Measurements from ENCODE around the gene ATP6V1G1. TPM values are rescaled to one million over a fixed set of nuclear protein-coding genes. Genes with fewer than 3 reads are reported as not detected.
"Not testable (repeated sequence)": the region's sequence is repeated elsewhere in the genome, so short reads cannot be mapped to it uniquely, and the experiment has no call there.

Gene ATP6V1G1
- polyA plus RNA-seq, 4 donors = 89.7 to 148 (median 97.6) TPM

GRCh38 chr9:114600502-114601248 is 13.1 kb downstream of the ATP6V1G1 start:
- DNase-seq; H3K4me3 ChIP-seq (ENCODE audit: low read depth in 1 of 3, low read length in 3 of 3); H3K4me1 ChIP-seq (ENCODE audit: control insufficient read depth in 3 of 3, insufficient read depth in 2 of 3, low read depth in 1 of 3, low read length in 2 of 3); H3K27me3 ChIP-seq (ENCODE audit: control insufficient read depth in 3 of 3, insufficient read depth in 3 of 3, low read length in 3 of 3); H3K27ac ChIP-seq (ENCODE audit: low read depth in 1 of 3, low read length in 2 of 3); FAIRE-seq: not testable (repeated sequence)
- 91 to 96% (median 95%) methylated on average over 9 of the region's 9 CpGs for WGBS, 3 donors
- Histone ChIP-seq H3K9me3 (ENCODE audit: control insufficient read depth in 2 of 2, insufficient read depth in 1 of 2, low read depth in 1 of 2, low read length in 1 of 2) (peaks cover 0 to 13% of the 10 kb centered on the region in 2 donors), H3K36me3 (ENCODE audit: control insufficient read depth in 3 of 3, insufficient read depth in 2 of 3, low read depth in 1 of 3, low read length in 3 of 3) (peaks cover 8 to 31% (median 12%) of the 10 kb centered on the region in 3 donors)

DNA sequence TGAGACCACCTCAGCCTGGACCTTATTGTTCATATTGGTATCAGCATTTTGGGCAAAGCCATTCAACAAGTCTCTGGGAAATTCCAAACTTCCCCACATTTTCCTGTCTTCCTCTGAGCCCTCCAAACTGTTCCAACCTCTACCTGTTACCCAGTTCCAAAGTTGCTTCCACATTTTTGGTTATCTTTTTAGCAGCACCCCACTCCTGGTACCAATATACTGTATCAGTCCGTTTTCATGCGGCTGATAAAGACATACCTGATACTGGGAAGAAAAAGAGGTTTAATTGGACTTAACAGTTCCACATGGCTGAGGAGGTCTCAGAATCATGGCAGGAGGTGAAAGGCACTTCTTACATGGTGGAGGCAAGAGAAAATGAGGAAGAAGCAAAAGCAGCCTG is 14.2 kb downstream of the ATP6V1G1 start:
- not testable (repeated sequence) for FAIRE-seq; H3K27me3 ChIP-seq (ENCODE audit: control insufficient read depth in 3 of 3, insufficient read depth in 3 of 3, low read length in 3 of 3); H3K4me3 ChIP-seq (ENCODE audit: low read depth in 1 of 3, low read length in 3 of 3); H3K27ac ChIP-seq (ENCODE audit: low read depth in 1 of 3, low read length in 2 of 3); DNase-seq; H3K4me1 ChIP-seq (ENCODE audit: control insufficient read depth in 3 of 3, insufficient read depth in 2 of 3, low read depth in 1 of 3, low read length in 2 of 3)
- 93 to 98% (median 94%) methylated on average over 2 of the region's 2 CpGs for WGBS, 3 donors
- H3K9me3 ChIP-seq (ENCODE audit: control insufficient read depth in 2 of 2, insufficient read depth in 1 of 2, low read depth in 1 of 2, low read length in 1 of 2) = peaks cover 0 to 13% of the 10 kb centered on the region in 2 donors
- H3K36me3 ChIP-seq (ENCODE audit: control insufficient read depth in 3 of 3, insufficient read depth in 2 of 3, low read depth in 1 of 3, low read length in 3 of 3) = peaks cover 8 to 25% (median 12%) of the 10 kb centered on the region in 3 donors

DNA sequence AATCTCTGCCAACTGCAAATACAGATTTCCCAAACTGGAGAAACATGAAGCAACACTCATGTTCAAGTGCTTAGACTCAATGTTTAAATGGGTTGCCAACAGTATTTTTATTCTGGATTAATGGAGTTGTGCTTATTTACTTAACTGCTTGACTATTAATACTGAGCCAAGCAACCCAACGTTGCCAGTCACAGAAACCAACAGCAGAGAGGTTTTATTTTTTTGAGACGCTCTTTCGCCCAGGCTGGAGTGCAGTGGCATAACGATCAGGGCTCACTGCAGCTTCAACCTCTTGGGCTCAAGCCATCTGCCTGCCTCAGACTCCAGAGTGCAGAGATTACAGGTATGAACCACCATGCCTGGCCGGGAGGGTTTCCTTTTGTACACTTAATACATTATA is 15.1 kb downstream of the ATP6V1G1 start:
- no peak overlapping the region for H3K4me3 ChIP-seq (ENCODE audit: low read depth in 1 of 3, low read length in 3 of 3)
- FAIRE-seq = no peak
- no peaks in the 10 kb centered on the region for H3K27me3 ChIP-seq (ENCODE audit: control insufficient read depth in 3 of 3, insufficient read depth in 3 of 3, low read length in 3 of 3)
- DNase-seq = no peak
- H3K36me3 ChIP-seq (ENCODE audit: control insufficient read depth in 3 of 3, insufficient read depth in 2 of 3, low read depth in 1 of 3, low read length in 3 of 3) = peaks cover 4 to 20% (median 8%) of the 10 kb centered on the region in 3 donors
- H3K27ac ChIP-seq (ENCODE audit: low read depth in 1 of 3, low read length in 2 of 3) = no peak overlapping the region
- no peaks in the 10 kb centered on the region for H3K4me1 ChIP-seq (ENCODE audit: control insufficient read depth in 3 of 3, insufficient read depth in 2 of 3, low read depth in 1 of 3, low read length in 2 of 3)
- WGBS, 3 donors = 91 to 96% (median 93%) methylated on average over 5 of the region's 5 CpGs
- peaks cover 0 to 13% of the 10 kb centered on the region in 2 donors for H3K9me3 ChIP-seq (ENCODE audit: control insufficient read depth in 2 of 2, insufficient read depth in 1 of 2, low read depth in 1 of 2, low read length in 1 of 2)

DNA sequence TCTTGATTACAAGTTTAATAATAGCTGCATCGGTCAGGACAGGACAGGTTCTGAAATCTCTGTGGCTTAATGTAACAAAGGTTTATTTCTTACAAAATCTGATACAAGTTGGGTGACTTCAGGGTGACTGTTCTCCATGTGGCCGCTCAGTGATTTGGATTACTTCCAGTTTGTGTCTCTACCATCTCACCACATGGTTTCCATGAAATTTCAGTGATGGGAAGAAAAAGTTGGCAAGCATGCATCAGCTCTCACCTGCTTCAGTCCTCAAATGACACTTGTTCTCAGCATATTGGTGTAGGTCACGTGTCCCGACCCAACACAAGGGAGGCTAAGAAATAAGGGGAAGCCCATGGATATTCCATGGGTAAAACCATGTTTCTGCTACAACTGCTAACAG is 15.7 kb downstream of the ATP6V1G1 start:
- WGBS, 3 donors = 94 to 95% (median 94%) methylated on average over 4 of the region's 4 CpGs
- Histone ChIP-seq H3K27ac (ENCODE audit: low read depth in 1 of 3, low read length in 2 of 3) (no peak overlapping the region), H3K36me3 (ENCODE audit: control insufficient read depth in 3 of 3, insufficient read depth in 2 of 3, low read depth in 1 of 3, low read length in 3 of 3) (peaks cover 4 to 20% (median 7%) of the 10 kb centered on the region in 3 donors), H3K4me1 (ENCODE audit: control insufficient read depth in 3 of 3, insufficient read depth in 2 of 3, low read depth in 1 of 3, low read length in 2 of 3) (no peaks in the 10 kb centered on the region), H3K27me3 (ENCODE audit: control insufficient read depth in 3 of 3, insufficient read depth in 3 of 3, low read length in 3 of 3) (no peaks in the 10 kb centered on the region), H3K9me3 (ENCODE audit: control insufficient read depth in 2 of 2, insufficient read depth in 1 of 2, low read depth in 1 of 2, low read length in 1 of 2) (peaks cover 0 to 13% of the 10 kb centered on the region in 2 donors), H3K4me3 (ENCODE audit: low read depth in 1 of 3, low read length in 3 of 3) (no peak overlapping the region)
- DNase-seq (no peak), FAIRE-seq (no peak)

DNA sequence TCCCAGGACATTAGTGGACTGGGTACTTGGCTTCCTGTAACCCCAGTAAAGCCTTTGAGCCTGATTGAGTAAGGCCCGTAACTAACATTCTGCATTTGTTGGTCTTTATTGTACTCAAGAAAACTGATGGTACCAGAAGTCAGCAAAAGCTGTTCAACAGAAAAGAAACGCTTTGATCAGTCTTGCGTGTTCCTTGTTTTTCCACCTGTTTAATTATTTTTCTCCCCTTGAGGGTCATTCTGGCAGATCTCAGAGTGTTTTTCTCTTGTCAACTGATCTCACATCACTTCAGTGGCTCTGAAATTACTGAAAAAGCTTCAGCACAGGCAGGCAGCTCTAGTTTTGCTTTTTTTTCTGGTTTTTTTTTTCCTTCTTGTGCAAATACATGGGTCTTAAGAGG is 17.4 kb downstream of the ATP6V1G1 start:
- no peaks in the 10 kb centered on the region for H3K4me1 ChIP-seq (ENCODE audit: control insufficient read depth in 3 of 3, insufficient read depth in 2 of 3, low read depth in 1 of 3, low read length in 2 of 3)
- WGBS, 3 donors = 91 to 95% (median 92%) methylated on average over 3 of the region's 3 CpGs
- FAIRE-seq (no peak), DNase-seq (no peak)
- H3K9me3 ChIP-seq (ENCODE audit: control insufficient read depth in 2 of 2, insufficient read depth in 1 of 2, low read depth in 1 of 2, low read length in 1 of 2) = peaks cover 0 to 13% of the 10 kb centered on the region in 2 donors
- no peaks in the 10 kb centered on the region for H3K27me3 ChIP-seq (ENCODE audit: control insufficient read depth in 3 of 3, insufficient read depth in 3 of 3, low read length in 3 of 3)
- no peak overlapping the region for H3K27ac ChIP-seq (ENCODE audit: low read depth in 1 of 3, low read length in 2 of 3)
- H3K36me3 ChIP-seq (ENCODE audit: control insufficient read depth in 3 of 3, insufficient read depth in 2 of 3, low read depth in 1 of 3, low read length in 3 of 3) = peaks cover 0 to 9% (median 0%) of the 10 kb centered on the region in 3 donors
- H3K4me3 ChIP-seq (ENCODE audit: low read depth in 1 of 3, low read length in 3 of 3) = no peak overlapping the region

DNA sequence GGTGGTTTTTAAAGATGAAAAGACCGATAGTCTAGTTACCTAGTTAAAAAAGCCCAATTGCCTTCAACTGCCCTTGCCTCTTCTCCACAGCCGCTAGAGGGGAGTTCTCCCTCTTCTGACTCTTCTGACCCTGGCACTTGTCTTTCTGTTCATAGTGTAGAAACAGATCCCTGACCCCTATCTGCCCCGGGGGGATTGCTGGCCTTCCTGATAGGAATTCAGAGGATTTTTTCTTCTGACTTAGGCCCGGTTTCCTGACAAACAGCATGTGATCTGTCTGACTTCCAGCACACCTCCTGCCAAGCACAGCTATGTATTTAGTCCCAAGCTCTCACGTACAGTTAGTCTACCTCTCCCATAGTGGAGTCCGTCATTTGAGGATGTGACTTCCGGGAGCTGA is 18.5 kb downstream of the ATP6V1G1 start:
- Histone ChIP-seq H3K36me3 (ENCODE audit: control insufficient read depth in 3 of 3, insufficient read depth in 2 of 3, low read depth in 1 of 3, low read length in 3 of 3) (peaks cover 0 to under 1% (median 0%) of the 10 kb centered on the region in 3 donors), H3K27me3 (ENCODE audit: control insufficient read depth in 3 of 3, insufficient read depth in 3 of 3, low read length in 3 of 3) (no peaks in the 10 kb centered on the region), H3K4me3 (ENCODE audit: low read depth in 1 of 3, low read length in 3 of 3) (no peak overlapping the region), H3K27ac (ENCODE audit: low read depth in 1 of 3, low read length in 2 of 3) (no peak overlapping the region), H3K9me3 (ENCODE audit: control insufficient read depth in 2 of 2, insufficient read depth in 1 of 2, low read depth in 1 of 2, low read length in 1 of 2) (peaks cover 0 to 9% of the 10 kb centered on the region in 2 donors), H3K4me1 (ENCODE audit: control insufficient read depth in 3 of 3, insufficient read depth in 2 of 3, low read depth in 1 of 3, low read length in 2 of 3) (no peaks in the 10 kb centered on the region)
- DNase-seq = no peak
- no peak for FAIRE-seq
- whole genome bisulfite sequencing, 3 donors = 73 to 87% (median 83%) methylated on average over 7 of the region's 7 CpGs

GRCh38 chr9:114606597-114607207 is 19.1 kb downstream of the ATP6V1G1 start:
- DNase-seq (no peak), FAIRE-seq (no peak)
- no peaks in the 10 kb centered on the region for H3K27me3 ChIP-seq (ENCODE audit: control insufficient read depth in 3 of 3, insufficient read depth in 3 of 3, low read length in 3 of 3)
- H3K36me3 ChIP-seq (ENCODE audit: control insufficient read depth in 3 of 3, insufficient read depth in 2 of 3, low read depth in 1 of 3, low read length in 3 of 3) = no peaks in the 10 kb centered on the region
- no peak overlapping the region for H3K4me3 ChIP-seq (ENCODE audit: low read depth in 1 of 3, low read length in 3 of 3)
- peaks cover 0 to 4% of the 10 kb centered on the region in 2 donors for H3K9me3 ChIP-seq (ENCODE audit: control insufficient read depth in 2 of 2, insufficient read depth in 1 of 2, low read depth in 1 of 2, low read length in 1 of 2)
- no peak overlapping the region for H3K27ac ChIP-seq (ENCODE audit: low read depth in 1 of 3, low read length in 2 of 3)
- no peaks in the 10 kb centered on the region for H3K4me1 ChIP-seq (ENCODE audit: control insufficient read depth in 3 of 3, insufficient read depth in 2 of 3, low read depth in 1 of 3, low read length in 2 of 3)

GRCh38 chr9:114607671-114608524 is 20.3 kb downstream of the ATP6V1G1 start:
- 85 to 88% (median 87%) methylated on average over 6 of the region's 6 CpGs for WGBS, 3 donors
- no peaks in the 10 kb centered on the region for H3K36me3 ChIP-seq (ENCODE audit: control insufficient read depth in 3 of 3, insufficient read depth in 2 of 3, low read depth in 1 of 3, low read length in 3 of 3)
- FAIRE-seq (no peak), DNase-seq (no peak)
- H3K4me1 ChIP-seq (ENCODE audit: control insufficient read depth in 3 of 3, insufficient read depth in 2 of 3, low read depth in 1 of 3, low read length in 2 of 3) = peaks cover 3 to 10% (median 4%) of the 10 kb centered on the region in 3 donors
- H3K4me3 ChIP-seq (ENCODE audit: low read depth in 1 of 3, low read length in 3 of 3) = no peak overlapping the region
- no peaks in the 10 kb centered on the region for H3K9me3 ChIP-seq (ENCODE audit: control insufficient read depth in 2 of 2, insufficient read depth in 1 of 2, low read depth in 1 of 2, low read length in 1 of 2)
- H3K27me3 ChIP-seq (ENCODE audit: control insufficient read depth in 3 of 3, insufficient read depth in 3 of 3, low read length in 3 of 3) = no peaks in the 10 kb centered on the region
- H3K27ac ChIP-seq (ENCODE audit: low read depth in 1 of 3, low read length in 2 of 3) = no peak overlapping the region

Measured in small intestine (tissue), 7 donors.